HEK293 (cell line): ENCODE results near the gene RAE1.

ENCODE experiments used
- CTCF ChIA-PET: fragments of 350-600 bp; formaldehyde crosslinking; extraction: SDS; loops from one replicate; lab custom pipeline; 2021; ENCODE audit warnings: antibody characterized with exemption; lab: Yijun Ruan, JAX
- POLR2A ChIA-PET: fragments of 300-600 bp; formaldehyde crosslinking; extraction: SDS; loops from one replicate; lab custom pipeline; 2020; ENCODE audit warnings: antibody characterized with exemption, inconsistent platforms; lab: Yijun Ruan, JAX
- H3K27ac ChIP-seq: fragments of 200-500 bp; sonication (Bioruptor generic); 2 replicates; pipeline ENCODE4 v1.5.1; 2014; ENCODE audit warnings: low read depth, low read length, control low read depth, inconsistent platforms; ENCODE audit errors: extremely low read depth
- H3K36me3 ChIP-seq, 2 experiments: fragments of 200-500 bp in 1 of 2; sonication (Bioruptor generic) in 1 of 2; 1 replicate in 1 of 2; 2 replicates in 1 of 2; pipeline ENCODE4 v1.5.1; 2014 to 2017; ENCODE audit warnings: inconsistent platforms in 2 of 2, low read length in 2 of 2; ENCODE audit not compliant: control insufficient read depth in 2 of 2, insufficient read depth in 1 of 2
- H3K4me1 ChIP-seq: fragments of 200-500 bp; sonication (Bioruptor generic); 2 replicates; pipeline ENCODE4 v1.5.1; 2014; ENCODE audit warnings: mild to moderate bottlenecking, low read length, inconsistent platforms; ENCODE audit not compliant: control insufficient read depth, insufficient read depth
- H3K4me3 ChIP-seq: 2 replicates; pipeline ENCODE4 v1.5.1; 2011; ENCODE audit warnings: low read depth, mild to moderate bottlenecking, control low read depth, low read length, moderate library complexity
- H3K9me3 ChIP-seq: fragments of 200-500 bp; sonication (Bioruptor generic); 2 replicates; pipeline ENCODE4 v1.5.1; 2014; ENCODE audit warnings: low read depth, low read length, inconsistent platforms; ENCODE audit not compliant: control insufficient read depth, insufficient read depth
- BCL11B ChIP-seq: fragments of 450-650 bp; formaldehyde crosslinking; IDR thresholded peaks from 2 replicates; pipeline ENCODE4 v1.5.1; 2016; ENCODE audit warnings: low read depth, missing biosample characterization, missing genetic modification characterization
- GLIS2 ChIP-seq: fragments of 450-650 bp; formaldehyde crosslinking; IDR thresholded peaks from 2 replicates; pipeline ENCODE4 v1.5.1; 2016; ENCODE audit warnings: missing biosample characterization, missing genetic modification characterization
- HOXC10 ChIP-seq: sonication (generic); formaldehyde crosslinking; IDR thresholded peaks from 2 replicates; pipeline ENCODE4 v1.8.1; 2023; ENCODE audit warnings: mild to moderate bottlenecking, missing genetic modification reagents
- TRIM28 ChIP-seq: IDR thresholded peaks from 2 replicates; pipeline ENCODE4 v1.6.1; 2011; ENCODE audit warnings: low read length, control low read depth, borderline replicate concordance
- ZBTB7A ChIP-seq: fragments of 450-650 bp; formaldehyde crosslinking; IDR thresholded peaks from 2 replicates; pipeline ENCODE4 v1.5.1; 2016; ENCODE audit warnings: low read depth, missing biosample characterization, missing genetic modification characterization
- ZFP69B ChIP-seq: fragments of 450-650 bp; formaldehyde crosslinking; IDR thresholded peaks from 2 replicates; pipeline ENCODE4 v1.5.1; 2016; ENCODE audit warnings: missing biosample characterization, missing genetic modification characterization
- ZNF114 ChIP-seq: fragments of 450-650 bp; formaldehyde crosslinking; IDR thresholded peaks from 2 replicates; pipeline ENCODE4 v1.5.0; 2017; ENCODE audit warnings: missing biosample characterization, missing genetic modification characterization
- ZNF146 ChIP-seq: fragments of 450-650 bp; formaldehyde crosslinking; IDR thresholded peaks from 2 replicates; pipeline ENCODE4 v1.5.1; 2016; ENCODE audit warnings: missing biosample characterization, missing genetic modification characterization
- ZNF169 ChIP-seq: fragments of 450-650 bp; formaldehyde crosslinking; IDR thresholded peaks from 2 replicates; pipeline ENCODE4 v1.5.1; 2016; ENCODE audit warnings: missing biosample characterization, missing genetic modification characterization
- ZNF2 ChIP-seq: fragments of 450-650 bp; formaldehyde crosslinking; IDR thresholded peaks from 2 replicates; pipeline ENCODE4 v1.5.1; 2016; ENCODE audit warnings: missing biosample characterization, missing genetic modification characterization
- ZNF214 ChIP-seq: fragments of 450-650 bp; formaldehyde crosslinking; IDR thresholded peaks from 2 replicates; pipeline ENCODE4 v1.5.1; 2017; ENCODE audit warnings: missing biosample characterization, mild to moderate bottlenecking, missing genetic modification characterization, borderline replicate concordance
- ZNF324 ChIP-seq: fragments of 450-650 bp; formaldehyde crosslinking; IDR thresholded peaks from 2 replicates; pipeline ENCODE4 v1.5.1; 2016; ENCODE audit warnings: missing biosample characterization, missing genetic modification characterization
- ZNF354C ChIP-seq: fragments of 450-650 bp; formaldehyde crosslinking; IDR thresholded peaks from 2 replicates; pipeline ENCODE4 v1.5.1; 2016; ENCODE audit warnings: missing biosample characterization, missing genetic modification characterization, low read depth, borderline replicate concordance
- ZNF404 ChIP-seq: fragments of 450-650 bp; formaldehyde crosslinking; IDR thresholded peaks from 2 replicates; pipeline ENCODE4 v1.5.1; 2017; ENCODE audit warnings: missing biosample characterization, missing genetic modification characterization
- ZNF449 ChIP-seq: fragments of 450-650 bp; formaldehyde crosslinking; IDR thresholded peaks from 2 replicates; pipeline ENCODE4 v1.5.1; 2017; ENCODE audit warnings: missing biosample characterization, mild to moderate bottlenecking, missing genetic modification characterization, moderate library complexity
- ZNF473 ChIP-seq: fragments of 450-650 bp; formaldehyde crosslinking; IDR thresholded peaks from 2 replicates; pipeline ENCODE4 v1.5.1; 2017; ENCODE audit warnings: missing biosample characterization, missing genetic modification characterization
- ZNF501 ChIP-seq: fragments of 450-650 bp; formaldehyde crosslinking; IDR thresholded peaks from 2 replicates; pipeline ENCODE4 v1.5.1; 2016; ENCODE audit warnings: missing biosample characterization, missing genetic modification characterization
- ZNF654 ChIP-seq: fragments of 450-650 bp; formaldehyde crosslinking; IDR thresholded peaks from 2 replicates; pipeline ENCODE4 v1.5.1; 2016; ENCODE audit warnings: low read depth, missing biosample characterization, missing genetic modification characterization
- ZNF658 ChIP-seq: fragments of 450-650 bp; formaldehyde crosslinking; IDR thresholded peaks from 2 replicates; pipeline ENCODE4; 2016; ENCODE audit warnings: missing biosample characterization, missing genetic modification characterization
- ZNF701 ChIP-seq: fragments of 450-650 bp; formaldehyde crosslinking; IDR thresholded peaks from 2 replicates; pipeline ENCODE4 v1.5.1; 2016; ENCODE audit warnings: missing biosample characterization, missing genetic modification characterization
- ZSCAN30 ChIP-seq: fragments of 450-650 bp; IDR thresholded peaks from 2 replicates; pipeline ENCODE4 v1.5.1; 2018; ENCODE audit warnings: missing biosample characterization, mild to moderate bottlenecking, missing genetic modification characterization, moderate library complexity
- TF ChIP-seq, protein P1 (sequence below): fragments of 450-650 bp; formaldehyde crosslinking; IDR thresholded peaks from 2 replicates; pipeline ENCODE4 v1.5.1; 2016; ENCODE audit warnings: missing biosample characterization, missing genetic modification characterization
- TF ChIP-seq, protein P2 (sequence below): fragments of 450-650 bp; formaldehyde crosslinking; IDR thresholded peaks from 2 replicates; pipeline ENCODE4 v1.5.1; 2016; ENCODE audit warnings: missing biosample characterization, missing genetic modification characterization

RAE1 gene

GRCh38 chr20:57380081-57380750 is 29.2 kb downstream of the RAE1 start:
- TF ChIP-seq ZNF214 (tag by site-specific recombination) (no peak), BCL11B (tag by site-specific recombination) (no peak), HOXC10 (CRISPR knock-in tag) (no peak), ZNF404 (tag by site-specific recombination) (no peak), ZNF2 (tag by site-specific recombination) (no peak)
- H3K4me3 ChIP-seq, result no peak overlapping the region
- ChIA-PET CTCF (interaction anchor here (0.8 to 2.1 kb wide), 4 partner anchors 19 to 116 kb away, joined by 3 to 10 read pairs (median 3); no protein-coding TSS in a partner anchor), POLR2A (no interaction called here)
- peaks cover 13 to 72% of the 10 kb centered on the region in 2 experiments for H3K36me3 ChIP-seq
- H3K9me3 ChIP-seq, result no peaks in the 10 kb centered on the region
- no peaks in the 10 kb centered on the region for H3K4me1 ChIP-seq
- H3K27ac ChIP-seq, result no peak overlapping the region

GRCh38 chr20:57381596-57382503 is 30.8 kb downstream of the RAE1 start:
- Histone ChIP-seq H3K9me3 (no peaks in the 10 kb centered on the region), H3K4me3 (no peak overlapping the region), H3K27ac (no peak overlapping the region), H3K36me3 (peaks cover 4 to 57% of the 10 kb centered on the region in 2 experiments; a peak in 2 of 3 replicates), H3K4me1 (no peaks in the 10 kb centered on the region)
- TF ChIP-seq TRIM28 (no peak), ZNF654 (tag by site-specific recombination) (peak; percentile 63), ZNF146 (tag by site-specific recombination) (0 out of 2 replicates have a peak, but pooled peaks have one; percentile 28), ZNF658 (tag by site-specific recombination) (no peak), ZSCAN30 (tag by site-specific recombination) (peak; percentile 13; the same call in 1 of the 2 replicates), ZNF214 (tag by site-specific recombination) (no peak)
- TF ChIP-seq, protein P1, sequence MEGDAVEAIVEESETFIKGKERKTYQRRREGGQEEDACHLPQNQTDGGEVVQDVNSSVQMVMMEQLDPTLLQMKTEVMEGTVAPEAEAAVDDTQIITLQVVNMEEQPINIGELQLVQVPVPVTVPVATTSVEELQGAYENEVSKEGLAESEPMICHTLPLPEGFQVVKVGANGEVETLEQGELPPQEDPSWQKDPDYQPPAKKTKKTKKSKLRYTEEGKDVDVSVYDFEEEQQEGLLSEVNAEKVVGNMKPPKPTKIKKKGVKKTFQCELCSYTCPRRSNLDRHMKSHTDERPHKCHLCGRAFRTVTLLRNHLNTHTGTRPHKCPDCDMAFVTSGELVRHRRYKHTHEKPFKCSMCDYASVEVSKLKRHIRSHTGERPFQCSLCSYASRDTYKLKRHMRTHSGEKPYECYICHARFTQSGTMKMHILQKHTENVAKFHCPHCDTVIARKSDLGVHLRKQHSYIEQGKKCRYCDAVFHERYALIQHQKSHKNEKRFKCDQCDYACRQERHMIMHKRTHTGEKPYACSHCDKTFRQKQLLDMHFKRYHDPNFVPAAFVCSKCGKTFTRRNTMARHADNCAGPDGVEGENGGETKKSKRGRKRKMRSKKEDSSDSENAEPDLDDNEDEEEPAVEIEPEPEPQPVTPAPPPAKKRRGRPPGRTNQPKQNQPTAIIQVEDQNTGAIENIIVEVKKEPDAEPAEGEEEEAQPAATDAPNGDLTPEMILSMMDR (tag by site-specific recombination), result peak; percentile 71
- CTCF ChIA-PET, result interaction anchor here (0.6 to 2.3 kb wide), 25 partner anchors 9 to 815 kb away, joined by 3 to 26 read pairs (median 4); partner anchors contain the start of gene RAE1
- POLR2A ChIA-PET, result no interaction called here

DNA sequence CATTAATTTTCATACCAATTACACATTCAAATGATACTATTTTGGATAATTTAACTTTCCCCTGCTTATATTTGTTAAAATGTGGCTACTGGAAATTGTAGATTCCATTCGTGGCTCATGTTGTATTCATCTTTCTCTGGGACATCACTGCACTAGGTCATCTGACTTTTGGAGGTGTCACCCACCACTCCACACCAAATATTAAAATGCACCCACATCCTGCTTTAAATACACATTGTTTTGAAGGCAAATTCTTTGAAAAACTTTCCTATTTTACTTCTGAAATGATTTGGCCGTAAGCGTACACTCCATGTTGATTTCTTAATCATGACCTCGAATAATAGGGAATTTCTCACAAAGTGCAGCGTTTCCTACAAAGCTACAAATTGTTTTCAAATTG is 31.5 kb downstream of the RAE1 start:
- no peaks in the 10 kb centered on the region for H3K9me3 ChIP-seq
- no peak overlapping the region for H3K4me3 ChIP-seq
- POLR2A ChIA-PET, result no interaction called here
- CTCF ChIA-PET, result interaction anchor here (0.6 to 2.3 kb wide), 13 partner anchors 8 to 200 kb away, joined by 3 to 26 read pairs (median 5); no protein-coding TSS in a partner anchor
- H3K4me1 ChIP-seq, result no peaks in the 10 kb centered on the region
- H3K36me3 ChIP-seq, result peaks cover 0 to 50% of the 10 kb centered on the region in 2 experiments; a peak in 1 of 3 replicates
- no peak overlapping the region for H3K27ac ChIP-seq
- no peak for TF ChIP-seq ZNF354C (tag by site-specific recombination)
- no peak for TF ChIP-seq ZNF701 (tag by site-specific recombination)
- no peak for TF ChIP-seq ZNF501
- no peak for TF ChIP-seq ZNF449
- TF ChIP-seq GLIS2 (tag by site-specific recombination), result no peak
- no peak for TF ChIP-seq ZNF324
- no peak for TF ChIP-seq ZFP69B (tag by site-specific recombination)
- TF ChIP-seq, protein P2, sequence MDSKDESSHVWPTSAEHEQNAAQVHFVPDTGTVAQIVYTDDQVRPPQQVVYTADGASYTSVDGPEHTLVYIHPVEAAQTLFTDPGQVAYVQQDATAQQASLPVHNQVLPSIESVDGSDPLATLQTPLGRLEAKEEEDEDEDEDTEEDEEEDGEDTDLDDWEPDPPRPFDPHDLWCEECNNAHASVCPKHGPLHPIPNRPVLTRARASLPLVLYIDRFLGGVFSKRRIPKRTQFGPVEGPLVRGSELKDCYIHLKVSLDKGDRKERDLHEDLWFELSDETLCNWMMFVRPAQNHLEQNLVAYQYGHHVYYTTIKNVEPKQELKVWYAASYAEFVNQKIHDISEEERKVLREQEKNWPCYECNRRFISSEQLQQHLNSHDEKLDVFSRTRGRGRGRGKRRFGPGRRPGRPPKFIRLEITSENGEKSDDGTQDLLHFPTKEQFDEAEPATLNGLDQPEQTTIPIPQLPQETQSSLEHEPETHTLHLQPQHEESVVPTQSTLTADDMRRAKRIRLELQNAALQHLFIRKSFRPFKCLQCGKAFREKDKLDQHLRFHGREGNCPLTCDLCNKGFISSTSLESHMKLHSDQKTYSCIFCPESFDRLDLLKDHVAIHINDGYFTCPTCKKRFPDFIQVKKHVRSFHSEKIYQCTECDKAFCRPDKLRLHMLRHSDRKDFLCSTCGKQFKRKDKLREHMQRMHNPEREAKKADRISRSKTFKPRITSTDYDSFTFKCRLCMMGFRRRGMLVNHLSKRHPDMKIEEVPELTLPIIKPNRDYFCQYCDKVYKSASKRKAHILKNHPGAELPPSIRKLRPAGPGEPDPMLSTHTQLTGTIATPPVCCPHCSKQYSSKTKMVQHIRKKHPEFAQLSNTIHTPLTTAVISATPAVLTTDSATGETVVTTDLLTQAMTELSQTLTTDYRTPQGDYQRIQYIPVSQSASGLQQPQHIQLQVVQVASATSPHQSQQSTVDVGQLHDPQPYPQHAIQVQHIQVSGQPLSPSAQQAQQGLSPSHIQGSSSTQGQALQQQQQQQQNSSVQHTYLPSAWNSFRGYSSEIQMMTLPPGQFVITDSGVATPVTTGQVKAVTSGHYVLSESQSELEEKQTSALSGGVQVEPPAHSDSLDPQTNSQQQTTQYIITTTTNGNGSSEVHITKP (tag by site-specific recombination), result no peak
- no peak for TF ChIP-seq ZNF114 (tag by site-specific recombination)
- no peak for TF ChIP-seq ZNF473
- no peak for TF ChIP-seq ZBTB7A (tag by site-specific recombination)
- no peak for TF ChIP-seq ZNF169
